Epithelial cell of proximal tubule (primary cell): ENCODE measurements around the gene XPC. TPM values are rescaled to one million over a fixed set of nuclear protein-coding genes. Genes with fewer than 3 reads are reported as not detected.
"Not testable (repeated sequence)": the region's sequence is repeated elsewhere in the genome, so short reads cannot be mapped to it uniquely, and the experiment has no call there.

ENCODE experiments used
- DNase-seq: peaks from one replicate; pipeline ENCODE4 v3.0.0-alpha.2; 2011; ENCODE audit warnings: low read depth
- H3K4me3 ChIP-seq: 2 replicates; pipeline ENCODE4 v1.5.1; 2011; ENCODE audit warnings: low read depth, mild to moderate bottlenecking, low read length
- CTCF ChIP-seq: conservative IDR thresholded peaks from 2 replicates; pipeline ENCODE4 v1.5.1; 2012; ENCODE audit warnings: low read depth, mild to moderate bottlenecking, low read length
- total RNA-seq: library from RNA; depleted of rRNA; stranded (reverse); fragments of >200 nt; gene quantifications from 2 replicates; pipeline ENCODE4 v1.2.3, GENCODE V29; 2015

Gene XPC
- total RNA-seq: 16.6 and 27.8 TPM in 2 replicates

- DNase-seq: peak; percentile 96
- TF ChIP-seq CTCF: no peak
- H3K4me3 ChIP-seq: peak within 1 kb of the TSS; percentile 96
Measured at GRCh38 chr3:14178247-14179113, at the start of gene XPC, which contains the start of gene LSM3. Gene XPC (minus strand): TSS chr3:14178601. CDS start chr3:14178568, 33 bp downstream. Gene LSM3 (plus strand): TSS chr3:14178817. CDS start chr3:14178861, 44 bp downstream.

GRCh38 chr3:14227856-14228255 is 49.5 kb upstream of the XPC start:
- H3K4me3 ChIP-seq: no peak overlapping the region
- no peak for DNase-seq
- TF ChIP-seq CTCF: no peak

- not testable (repeated sequence) for H3K4me3 ChIP-seq, DNase-seq
Measured at GRCh38 chr3:14226351-14226750, 48.0 kb upstream of the XPC start.

- H3K4me3 ChIP-seq: no peak overlapping the region
- no peak for TF ChIP-seq CTCF
- DNase-seq: no peak
Measured at GRCh38 chr3:14225421-14225820, 47.0 kb upstream of the XPC start.

- no peak for TF ChIP-seq CTCF
- no peak overlapping the region for H3K4me3 ChIP-seq
- DNase-seq: no peak
Measured at GRCh38 chr3:14224895-14225294, 46.5 kb upstream of the XPC start.

GRCh38 chr3:14223595-14223994 is 45.2 kb upstream of the XPC start:
- DNase-seq: no peak
- TF ChIP-seq CTCF: no peak
- H3K4me3 ChIP-seq: no peak overlapping the region

GRCh38 chr3:14222900-14223594 is 44.6 kb upstream of the XPC start:
- no peak for TF ChIP-seq CTCF
- H3K4me3 ChIP-seq: no peak overlapping the region
- DNase-seq: no peak
